Endothelial cell (in vitro differentiated cells): Measurements from ENCODE around the gene LTA. TPM values are rescaled to one million over a fixed set of nuclear protein-coding genes. Genes with fewer than 3 reads are reported as not detected.

Experiments used
- DNase-seq: peaks from one replicate; pipeline ENCODE4 v3.0.0; 2021; ENCODE audit warnings: low spot score
- H3K27ac Mint-ChIP-seq: one replicate; pipeline ENCODE4 v1.8.0; 2021; ENCODE audit warnings: mixed read lengths, inconsistent platforms; ENCODE audit not compliant: unreplicated experiment
- H3K27me3 Mint-ChIP-seq: one replicate; pipeline ENCODE4 v1.8.0; 2021; ENCODE audit warnings: mild to moderate bottlenecking, moderate library complexity, mixed read lengths, inconsistent platforms; ENCODE audit not compliant: unreplicated experiment
- H3K36me3 Mint-ChIP-seq: one replicate; pipeline ENCODE4 v1.8.0; 2021; ENCODE audit warnings: mild to moderate bottlenecking, low read depth, mixed read lengths, inconsistent platforms; ENCODE audit not compliant: unreplicated experiment
- H3K4me1 Mint-ChIP-seq: one replicate; pipeline ENCODE4 v1.8.0; 2021; ENCODE audit warnings: mild to moderate bottlenecking, mixed read lengths, inconsistent platforms; ENCODE audit not compliant: unreplicated experiment
- H3K4me3 Mint-ChIP-seq: one replicate; pipeline ENCODE4 v1.8.0; 2021; ENCODE audit warnings: mild to moderate bottlenecking, mixed read lengths, inconsistent platforms; ENCODE audit not compliant: unreplicated experiment
- H3K9me3 Mint-ChIP-seq: one replicate; pipeline ENCODE4 v1.8.0; 2021; ENCODE audit warnings: mixed read lengths, inconsistent platforms; ENCODE audit not compliant: unreplicated experiment
- CTCF ChIP-seq: fragments of 200-600 bp; sonication (generic); IDR thresholded peaks from one replicate; pipeline ENCODE4 v1.5.0; 2021; ENCODE audit warnings: antibody characterized with exemption; ENCODE audit not compliant: unreplicated experiment
- total RNA-seq: library from RNA; stranded (reverse); fragmentation: NEBNext Ultra II Directional; extraction: Animal tissue kit (Norgen Biotek cat#: 25700); gene quantifications from one replicate; pipeline ENCODE4 v1.2.1, GENCODE V29; 2021; ENCODE audit not compliant: unreplicated experiment

Gene LTA
- total RNA-seq, 1 donor from 2014 or later = not detected

- TF ChIP-seq CTCF = no peak
- peaks cover 29% of the 10 kb centered on the region for H3K4me1 Mint-ChIP-seq
- peaks cover 8% of the 10 kb centered on the region for H3K27me3 Mint-ChIP-seq
- no peaks in the 10 kb centered on the region for H3K9me3 Mint-ChIP-seq
- H3K27ac Mint-ChIP-seq = peak overlapping the region; percentile 100
- DNase-seq = no peak
- H3K4me3 Mint-ChIP-seq = peak overlapping the region; percentile 99
- peaks cover 33% of the 10 kb centered on the region for H3K36me3 Mint-ChIP-seq
These were observed 30.9 kb upstream of the LTA start for GRCh38 chr6:31541059-31541657.

DNA sequence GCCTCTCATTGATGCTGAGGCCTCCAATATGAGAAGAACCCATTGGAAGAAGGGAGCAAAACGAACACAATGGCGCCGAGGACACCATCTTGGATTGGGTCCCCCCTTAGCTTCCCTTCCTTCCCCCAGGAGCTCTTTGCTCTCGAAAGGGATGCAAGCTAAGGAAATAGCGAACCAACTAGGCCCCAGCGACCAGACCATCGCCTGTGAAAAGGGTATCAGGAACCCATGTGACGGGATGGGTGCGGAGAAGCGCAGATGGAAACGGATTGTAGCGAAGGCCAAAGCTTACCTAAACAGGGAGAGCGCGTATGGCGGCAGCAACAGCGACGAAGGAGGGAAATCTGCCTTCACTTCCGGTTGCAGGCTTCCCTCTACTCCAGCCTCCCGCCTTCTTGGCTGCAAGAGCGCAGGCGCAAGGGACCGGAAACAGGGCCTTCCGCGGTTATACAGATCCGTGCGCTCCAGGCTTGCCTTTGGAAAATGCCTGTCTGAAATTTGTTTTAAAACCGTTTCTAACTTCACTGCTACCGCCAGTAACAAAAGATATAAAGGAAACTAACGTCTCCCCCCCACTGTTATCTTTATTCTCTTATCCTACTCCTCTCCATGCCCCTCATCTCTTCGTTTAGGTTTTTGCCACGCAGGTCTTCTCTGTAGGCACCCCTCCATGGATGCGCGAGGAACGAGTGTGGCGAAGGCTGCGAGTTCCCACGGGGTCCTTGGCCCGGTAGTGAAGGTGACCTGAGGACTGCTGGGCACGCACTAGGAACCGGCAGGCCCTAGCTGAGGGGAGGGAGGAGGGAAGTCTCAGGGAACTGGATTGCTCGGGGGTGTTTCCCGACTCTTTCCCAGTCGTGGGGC is 30.2 kb upstream of the LTA start, which contains the start of gene DDX39B:
Gene DDX39B (minus strand): TSS at position 346 of the 864 bp plus-strand sequence. CDS start 1,471 bp downstream, outside the sequence.
- Mint-ChIP-seq H3K4me3 (peak within 1 kb of the TSS; percentile 99), H3K9me3 (no peaks in the 10 kb centered on the region), H3K27me3 (peaks cover 10% of the 10 kb centered on the region), H3K4me1 (peaks cover 34% of the 10 kb centered on the region), H3K27ac (peak within 1 kb of the TSS; percentile 100), H3K36me3 (peaks cover 27% of the 10 kb centered on the region)
- no peak for TF ChIP-seq CTCF
- peak; percentile 80 for DNase-seq

- Mint-ChIP-seq H3K4me3 (no peak overlapping the region), H3K4me1 (peaks cover 31% of the 10 kb centered on the region), H3K36me3 (peaks cover 21% of the 10 kb centered on the region), H3K9me3 (no peaks in the 10 kb centered on the region), H3K27me3 (peaks cover 10% of the 10 kb centered on the region), H3K27ac (no peak overlapping the region)
- DNase-seq = no peak
- TF ChIP-seq CTCF = no peak
These were observed 28.4 kb upstream of the LTA start for GRCh38 chr6:31543639-31544038.

DNA sequence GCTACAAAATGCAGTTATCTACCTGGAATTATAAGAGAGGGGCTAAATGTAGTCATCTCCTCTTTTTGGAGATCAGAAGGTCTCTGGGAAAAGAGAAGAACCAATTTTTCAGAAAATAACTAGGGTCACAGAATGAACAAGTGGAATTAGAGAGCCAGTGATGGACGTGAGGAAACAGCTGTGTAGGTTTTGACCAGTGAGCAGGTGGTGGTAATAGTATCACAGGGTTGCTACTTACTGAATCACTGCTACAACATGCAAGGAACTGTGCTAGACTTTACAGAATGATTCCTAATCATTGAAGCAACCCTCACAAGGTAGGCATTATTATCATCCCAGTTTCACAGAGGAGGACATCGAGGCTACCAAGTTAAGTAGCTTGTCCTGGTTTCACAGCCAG is 27.4 kb upstream of the LTA start:
- Mint-ChIP-seq H3K4me1 (peaks cover 21% of the 10 kb centered on the region), H3K4me3 (no peak overlapping the region), H3K27me3 (peaks cover 7% of the 10 kb centered on the region), H3K9me3 (no peaks in the 10 kb centered on the region), H3K27ac (no peak overlapping the region), H3K36me3 (peaks cover 12% of the 10 kb centered on the region)
- TF ChIP-seq CTCF = no peak
- DNase-seq = no peak

DNA sequence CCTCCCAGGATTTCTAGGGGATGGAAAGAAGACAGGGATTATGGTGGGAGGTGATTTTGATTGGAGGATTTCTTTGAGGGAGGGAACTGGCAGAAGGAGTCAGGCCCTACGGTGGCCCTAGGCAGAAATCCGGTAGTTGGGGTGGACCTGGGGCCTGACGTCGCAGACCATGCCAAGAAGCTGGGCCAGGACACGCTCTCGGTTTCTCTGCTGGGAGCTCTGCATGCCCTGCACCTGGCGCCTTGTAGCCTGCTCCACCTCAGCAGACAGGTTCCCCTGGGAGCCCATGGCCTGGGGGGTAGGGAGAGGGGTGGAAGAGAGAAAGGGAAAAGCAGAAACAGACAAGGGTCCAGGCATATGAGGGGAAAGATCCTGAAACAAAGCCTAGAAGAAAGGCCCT is 26.8 kb upstream of the LTA start:
- Mint-ChIP-seq H3K4me3 (peak overlapping the region; percentile 49), H3K27ac (no peak overlapping the region), H3K4me1 (peaks cover 16% of the 10 kb centered on the region), H3K9me3 (no peaks in the 10 kb centered on the region), H3K36me3 (peaks cover 6% of the 10 kb centered on the region), H3K27me3 (peaks cover 4% of the 10 kb centered on the region)
- no peak for DNase-seq
- no peak for TF ChIP-seq CTCF
